Measurements from ENCODE around the gene TBX10.
A peak's percentile ranks its signal among the peaks of the same experiment; 100 is the strongest.
"Not testable (repeated sequence)": the region's sequence is repeated elsewhere in the genome, so short reads cannot be mapped to it uniquely, and the experiment has no call there.

Gene TBX10

DNA sequence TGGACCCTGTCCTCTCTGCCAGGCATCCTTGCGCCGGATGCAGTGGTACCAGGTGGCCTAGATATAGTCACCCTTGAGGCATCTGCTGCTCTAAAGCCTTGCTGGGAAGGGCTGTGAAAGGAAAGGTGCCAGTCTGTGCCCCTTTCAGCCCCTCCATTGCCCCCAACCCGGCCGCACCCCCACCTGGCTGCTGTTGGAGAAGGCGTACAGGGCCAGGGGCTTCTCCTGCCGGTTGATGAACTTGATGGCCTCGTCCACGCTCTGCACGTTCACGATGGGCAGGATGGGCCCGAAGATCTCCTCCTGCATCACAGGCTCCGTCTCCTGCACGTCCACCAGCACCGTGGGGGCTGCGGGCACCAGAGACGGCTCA lies 24.6 kb upstream of the TBX10 start:
- DNase-seq, result no peak

DNA sequence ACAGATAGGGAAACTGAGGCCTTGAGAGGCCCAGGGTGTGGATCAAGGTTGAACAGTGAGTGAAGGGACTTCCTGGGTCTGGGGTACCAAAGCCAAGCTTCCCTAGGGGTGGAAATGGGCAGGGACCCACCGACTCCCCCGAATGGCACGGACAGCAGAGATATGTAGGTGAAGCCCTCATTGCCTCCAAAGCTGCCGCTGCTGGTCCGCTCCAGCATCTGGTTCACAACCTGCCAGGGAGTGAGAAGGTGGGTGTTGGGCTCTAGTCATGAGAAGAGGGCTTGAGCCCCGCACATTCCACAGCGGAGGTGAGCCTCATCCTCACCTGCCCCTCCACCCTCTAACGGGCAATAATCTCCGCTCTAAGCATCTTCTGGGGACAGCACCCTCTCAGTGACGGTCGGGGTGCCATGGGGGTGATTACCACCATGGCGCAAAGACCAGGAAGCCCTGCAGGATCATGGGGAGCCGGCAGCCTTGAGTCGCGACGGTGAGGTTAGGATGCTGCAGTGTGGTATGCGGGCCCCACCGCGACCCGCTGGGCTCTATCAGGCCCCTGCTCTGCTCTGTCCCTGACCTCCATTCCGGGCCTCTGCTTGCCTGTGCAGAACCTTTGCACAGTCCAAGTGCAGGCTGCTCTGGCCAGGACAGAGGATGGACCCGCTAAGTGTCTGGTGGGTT lies 24.1 kb upstream of the TBX10 start:
- DNase-seq, result no peak

GRCh38 chr11:67662835-67663531 lies 23.4 kb upstream of the TBX10 start:
- no peak for DNase-seq

DNA sequence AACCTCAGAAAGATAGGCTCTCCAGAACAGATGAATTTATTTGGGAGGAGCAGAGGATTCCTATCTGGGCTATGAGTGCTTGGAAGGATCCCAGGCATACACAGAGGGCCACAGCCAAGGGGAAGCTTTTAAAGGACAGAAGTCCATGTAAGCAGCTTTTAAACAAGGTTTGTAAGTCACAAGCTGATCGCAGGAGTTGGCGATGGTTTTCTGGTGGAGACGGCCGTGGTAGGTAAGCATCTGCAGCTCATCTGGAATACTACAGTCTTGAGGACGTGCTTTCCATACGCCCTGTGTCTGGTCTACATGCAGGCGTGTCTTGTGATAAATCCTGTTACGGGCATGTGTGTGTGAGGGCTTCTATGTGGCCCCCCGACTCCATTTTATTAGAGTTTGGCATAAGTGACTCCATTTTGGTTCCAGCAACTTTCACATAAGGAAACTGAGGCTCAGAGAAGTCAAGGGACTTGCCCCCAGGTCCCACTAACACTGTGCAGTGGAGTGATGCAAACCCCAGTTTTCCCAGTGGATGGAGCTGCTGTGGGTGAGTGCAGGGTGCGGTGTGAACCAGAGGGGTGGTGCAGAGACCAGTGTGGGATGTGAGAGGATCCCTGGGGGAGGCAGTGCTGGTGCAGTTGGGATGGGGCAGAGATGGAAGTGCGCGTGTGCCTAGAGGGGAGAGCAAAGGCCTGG lies 22.7 kb upstream of the TBX10 start:
- DNase-seq, result no peak

DNA sequence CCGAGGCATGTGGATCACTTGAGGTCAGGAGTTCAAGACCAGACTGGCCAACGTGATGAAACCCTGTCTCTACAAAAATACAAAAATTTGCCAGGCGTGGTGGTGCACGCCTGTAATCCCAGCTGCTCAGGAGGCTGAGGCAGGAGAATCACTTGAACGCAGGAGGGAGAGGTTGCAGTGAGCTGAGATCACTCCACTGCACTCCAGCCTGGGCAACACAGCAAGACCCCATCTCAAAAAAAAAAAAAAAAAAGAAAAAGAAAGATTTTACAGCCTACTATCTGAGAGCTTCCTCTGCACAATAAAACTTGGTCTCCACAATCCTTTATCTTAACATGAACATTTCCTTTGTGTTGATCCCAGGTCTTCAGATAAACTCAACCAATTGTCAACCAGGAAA lies 21.2 kb upstream of the TBX10 start:
- DNase-seq, result not testable (repeated sequence)

DNA sequence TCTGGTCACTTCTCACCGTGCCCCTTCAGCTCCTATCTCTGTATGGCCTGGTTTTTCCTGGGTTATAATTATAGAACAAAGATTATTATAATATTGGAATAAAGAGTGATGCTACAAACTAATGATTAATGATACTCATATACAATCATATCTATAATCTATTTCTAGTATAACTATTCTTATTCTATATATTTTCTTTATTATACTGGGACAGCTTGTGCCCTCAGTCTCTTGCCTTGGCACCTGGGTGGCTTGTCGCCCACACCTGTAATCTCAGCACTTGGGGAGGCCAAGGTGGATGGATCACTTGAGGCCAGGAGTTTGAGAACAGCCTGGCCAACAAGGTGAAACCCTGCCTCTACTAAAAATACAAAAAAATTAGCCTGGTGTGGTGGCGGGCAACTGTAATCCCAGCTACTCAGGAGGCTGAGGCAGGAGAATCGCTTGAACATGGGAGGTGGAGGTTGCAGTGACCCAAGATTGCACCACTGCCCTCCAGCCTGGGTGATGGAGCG lies 20.1 kb upstream of the TBX10 start:
- not testable (repeated sequence) for DNase-seq

- DNase-seq, result no peak
Measured at GRCh38 chr11:67657300-67657699, 17.7 kb upstream of the TBX10 start.

DNA sequence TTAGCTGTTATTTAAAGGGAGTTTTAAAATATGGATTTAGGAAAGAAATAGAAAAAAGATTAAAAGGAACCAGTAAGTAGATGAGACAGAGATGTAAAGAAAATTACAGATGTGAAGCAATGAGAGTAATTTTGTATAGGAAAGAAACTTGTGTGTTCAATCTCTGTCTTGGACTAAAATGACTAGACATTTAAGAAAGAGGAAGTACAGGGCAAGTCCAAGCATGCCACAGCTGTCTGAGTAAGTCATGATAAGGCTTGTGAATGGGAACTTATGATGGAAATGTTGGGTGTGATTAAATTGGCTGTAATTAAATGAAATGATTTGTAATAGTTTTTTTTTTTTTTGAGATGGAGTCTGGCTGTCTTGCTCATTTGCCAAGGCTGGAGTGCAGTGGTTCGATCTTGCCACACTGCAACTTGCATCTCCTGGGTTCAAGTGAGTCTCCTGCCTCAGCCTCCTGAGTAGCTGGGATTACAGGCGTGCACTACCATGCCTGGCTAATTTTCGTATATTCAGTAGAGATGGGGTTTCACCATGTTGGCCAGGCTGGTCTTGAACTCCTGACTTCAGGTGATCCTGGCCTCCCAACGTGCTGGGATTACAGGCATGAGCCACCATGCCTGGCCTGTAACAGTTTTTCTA lies 16.8 kb upstream of the TBX10 start:
- peak; percentile 23 to 34 for DNase-seq

DNA sequence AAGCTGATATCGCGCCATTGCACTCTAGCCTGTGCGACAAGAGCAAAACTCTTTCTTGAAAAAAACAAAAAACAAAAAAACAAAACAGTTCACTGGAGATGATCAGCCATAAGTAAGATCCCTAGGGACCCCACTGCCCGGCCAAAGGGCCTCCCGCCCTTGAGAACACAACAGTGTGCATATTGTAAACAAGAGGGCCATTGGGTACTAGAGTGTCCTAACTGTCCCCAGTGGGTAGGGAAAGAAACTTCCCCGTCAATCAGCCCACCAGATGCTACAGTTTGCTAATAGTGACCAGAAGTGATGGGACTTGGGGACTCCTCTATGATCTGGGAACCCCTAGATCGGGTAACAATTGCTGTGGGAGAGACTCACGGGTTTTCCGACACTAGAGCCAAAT lies 14.7 kb upstream of the TBX10 start:
- no peak for DNase-seq

DNA sequence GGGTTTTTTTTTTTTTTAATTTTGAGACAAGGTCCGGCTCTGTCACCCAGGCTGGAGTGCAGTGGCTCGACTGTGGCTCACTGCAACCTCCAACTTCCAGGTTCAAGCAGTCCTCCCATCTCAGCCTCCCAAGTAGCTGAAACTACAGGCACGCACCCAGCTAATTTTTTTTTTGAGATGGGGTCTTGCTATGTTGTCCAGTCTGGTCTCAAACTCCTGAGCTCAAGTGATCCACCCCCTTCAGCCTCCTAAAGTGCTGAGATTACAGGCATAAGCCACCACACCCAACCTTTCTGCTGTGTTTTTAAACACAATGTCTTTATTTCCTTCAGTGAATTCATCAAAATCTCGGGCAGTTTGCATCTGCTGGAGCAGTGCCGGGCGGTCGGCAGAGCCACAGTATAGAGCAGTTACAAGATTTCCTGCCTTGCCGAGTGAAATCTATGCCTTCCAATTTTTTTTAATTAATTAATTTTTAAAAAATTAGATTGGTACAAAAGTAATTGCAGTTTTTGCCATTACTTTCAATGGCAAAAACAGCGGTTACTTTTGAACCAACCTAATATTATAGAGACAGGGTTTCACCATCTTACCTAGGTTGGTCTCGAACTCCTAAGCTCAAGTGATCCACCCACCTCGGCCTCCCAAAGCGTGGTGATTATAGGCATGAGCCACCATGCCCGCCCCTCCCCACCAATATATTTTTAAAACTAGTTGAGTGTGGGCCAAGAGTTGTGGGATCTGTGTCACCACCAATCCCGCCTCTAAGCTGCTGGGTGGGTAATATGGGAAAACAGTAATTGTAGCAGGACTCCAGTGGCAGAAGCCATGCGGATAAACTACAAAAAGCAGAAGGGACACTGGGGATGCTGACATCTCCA lies 13.6 kb upstream of the TBX10 start:
- no peak for DNase-seq

DNA sequence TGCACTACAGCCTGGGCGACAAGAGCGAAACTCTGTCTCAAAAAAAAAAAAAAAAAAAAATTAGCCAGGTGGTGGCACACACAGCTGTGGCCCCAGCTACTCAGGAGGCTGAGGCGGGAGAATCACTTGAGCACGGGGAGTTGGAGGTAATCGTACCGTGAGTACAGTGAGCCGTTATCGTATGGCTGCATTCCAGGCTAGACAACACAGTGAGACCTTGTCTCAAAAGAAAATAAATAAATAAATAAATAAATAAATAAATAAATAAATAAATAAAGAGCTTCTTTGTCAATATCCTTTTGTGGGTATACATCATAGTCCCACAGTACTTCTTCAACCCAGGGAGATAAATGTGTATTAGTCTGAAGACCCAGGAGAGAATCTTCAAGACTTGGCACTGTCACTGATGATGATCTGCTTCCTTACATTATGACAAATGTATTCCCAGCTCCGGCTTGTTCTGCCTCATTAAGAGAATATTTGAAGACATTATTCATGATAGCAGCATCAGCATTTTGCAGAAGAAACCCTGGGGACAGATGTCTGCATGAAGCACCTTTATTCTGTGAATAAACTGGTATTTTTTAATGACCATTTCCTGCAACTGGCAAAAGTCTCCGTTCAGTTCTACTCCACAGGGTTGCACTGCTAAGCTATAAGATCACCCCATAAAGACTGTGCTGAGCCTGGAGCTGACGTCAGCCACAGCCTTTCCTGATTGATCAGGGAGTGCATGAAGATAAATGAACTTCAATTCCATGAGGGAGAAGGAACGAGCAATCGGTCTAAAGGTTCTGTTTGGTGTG lies 12.6 kb upstream of the TBX10 start:
- no peak for DNase-seq

- no peak for DNase-seq
Measured at GRCh38 chr11:67649634-67650510, 10.3 kb upstream of the TBX10 start.

- DNase-seq, result no peak
Measured at GRCh38 chr11:67648796-67649613, 9.4 kb upstream of the TBX10 start.

GRCh38 chr11:67648140-67648795 lies 8.7 kb upstream of the TBX10 start:
- no peak for DNase-seq

- no peak for DNase-seq
Measured at GRCh38 chr11:67647471-67647870, 7.9 kb upstream of the TBX10 start.

GRCh38 chr11:67646535-67647336 lies 7.2 kb upstream of the TBX10 start:
- DNase-seq, result peak; percentile 55 to 64

DNA sequence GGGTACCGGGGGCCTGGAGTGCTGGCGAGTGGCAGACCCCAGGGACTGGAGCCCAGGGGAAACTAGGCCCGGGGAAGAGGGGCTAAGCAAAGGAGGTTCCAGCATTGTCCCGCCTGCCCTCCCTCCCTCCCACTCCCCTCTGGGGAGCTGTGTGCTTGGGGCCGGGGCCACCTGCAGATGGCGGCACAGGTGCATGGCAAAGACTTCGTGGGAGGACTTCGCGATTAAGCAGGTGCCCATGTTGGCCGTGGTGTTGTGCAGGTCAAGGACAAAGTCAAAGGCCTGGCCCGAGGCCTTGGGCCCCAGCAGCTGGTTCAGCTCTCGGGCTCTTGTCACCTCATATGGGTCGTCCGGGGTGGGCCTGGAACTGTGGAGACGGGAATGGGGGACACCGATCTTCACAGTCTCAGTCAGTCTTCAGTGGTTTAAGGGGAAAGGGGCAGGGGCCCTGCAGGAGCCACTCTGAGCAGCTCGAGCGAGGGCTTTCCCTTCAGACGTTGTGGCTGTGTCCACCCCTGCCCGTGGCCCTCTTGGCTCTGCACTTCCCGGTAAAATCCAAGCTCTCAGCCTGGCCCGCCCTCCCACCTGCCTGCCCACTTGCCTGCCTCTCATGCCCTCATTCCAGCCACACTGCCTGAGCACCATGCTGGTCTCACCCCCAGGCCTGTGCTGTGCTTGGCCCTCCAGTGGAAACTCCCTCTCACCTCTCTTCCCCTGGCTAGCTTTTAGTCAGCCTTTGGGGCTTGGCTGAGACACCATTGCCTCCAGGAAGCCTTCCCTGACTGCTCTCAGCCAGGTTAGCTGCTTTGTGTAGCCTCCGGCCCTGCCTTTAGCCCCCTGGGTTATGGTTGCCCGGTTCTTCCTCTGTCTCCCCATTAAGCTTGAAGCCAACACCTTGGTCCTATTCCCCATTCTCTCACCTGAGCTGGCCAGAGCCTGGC lies 6.2 kb upstream of the TBX10 start:
- no peak for DNase-seq
